HG02981 (cell line): ENCODE measurements around the gene ELOVL5.

ENCODE experiments used
- ATAC-seq: cut with Tn5 transposase; IDR thresholded peaks from one replicate; pipeline ENCODE4 v1.9.1; 2021; ENCODE audit warnings: mild to moderate bottlenecking, moderate library complexity; ENCODE audit not compliant: unreplicated experiment

ELOVL5 gene

DNA sequence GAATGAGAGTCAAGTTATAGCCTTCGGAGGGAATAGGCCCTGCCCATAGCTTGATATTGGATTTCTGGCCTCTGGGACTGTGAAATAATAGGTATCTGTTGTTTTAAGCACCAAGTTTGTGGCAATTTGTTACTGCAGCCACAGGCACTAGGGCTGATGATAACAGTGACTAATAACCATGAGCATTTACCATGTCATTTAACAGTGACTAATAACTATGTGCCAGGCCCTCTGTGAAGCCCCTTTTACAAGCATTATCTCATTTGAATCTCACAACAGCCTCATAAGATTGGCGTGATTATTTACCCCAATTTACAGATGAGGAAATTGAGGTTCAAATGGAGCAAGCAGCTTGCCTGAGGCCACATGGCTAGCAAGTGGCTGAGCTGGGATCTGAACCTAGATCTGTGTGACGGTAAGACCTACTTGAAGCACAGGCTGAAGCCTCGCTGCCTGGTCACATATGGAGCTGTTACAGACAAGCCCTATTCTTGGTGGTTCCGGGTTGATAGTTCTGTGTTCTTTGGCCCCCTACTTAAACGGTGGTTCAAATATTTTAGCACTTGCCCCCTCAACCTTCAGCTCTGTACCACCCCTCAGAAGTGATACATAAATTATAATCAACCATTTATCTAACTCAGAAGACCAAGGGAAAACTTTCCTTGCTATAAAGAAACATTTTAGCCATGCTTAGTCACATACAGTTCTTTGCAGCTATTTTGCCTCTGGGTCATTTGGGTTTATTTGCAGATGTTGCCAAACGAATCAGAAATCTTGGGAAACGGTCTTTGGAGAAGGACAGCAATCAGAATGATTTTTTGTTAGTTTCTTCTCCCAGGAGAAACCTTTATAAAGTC, 98.3 kb downstream of the ELOVL5 start:
- no peak for ATAC-seq

DNA sequence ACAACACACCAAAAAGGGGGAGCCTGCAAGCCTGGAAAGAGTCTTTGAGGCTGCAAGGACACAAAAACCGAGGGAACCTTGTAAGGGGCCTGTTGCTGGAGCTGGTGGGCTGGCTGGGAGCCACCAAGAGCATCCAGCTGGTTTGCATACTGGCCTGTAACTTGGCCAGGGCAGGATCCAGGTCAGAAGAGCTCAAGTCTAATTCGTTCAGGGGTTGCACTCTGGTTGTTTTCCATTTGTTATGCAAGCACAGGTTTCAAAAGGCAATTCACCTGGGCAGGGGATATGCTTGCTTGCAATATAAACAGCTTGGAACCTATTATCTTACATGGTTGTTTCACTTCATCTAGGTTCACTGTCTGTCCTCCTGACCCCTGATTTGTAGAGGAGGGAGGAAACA, 101.8 kb downstream of the ELOVL5 start:
- ATAC-seq, result no peak

DNA sequence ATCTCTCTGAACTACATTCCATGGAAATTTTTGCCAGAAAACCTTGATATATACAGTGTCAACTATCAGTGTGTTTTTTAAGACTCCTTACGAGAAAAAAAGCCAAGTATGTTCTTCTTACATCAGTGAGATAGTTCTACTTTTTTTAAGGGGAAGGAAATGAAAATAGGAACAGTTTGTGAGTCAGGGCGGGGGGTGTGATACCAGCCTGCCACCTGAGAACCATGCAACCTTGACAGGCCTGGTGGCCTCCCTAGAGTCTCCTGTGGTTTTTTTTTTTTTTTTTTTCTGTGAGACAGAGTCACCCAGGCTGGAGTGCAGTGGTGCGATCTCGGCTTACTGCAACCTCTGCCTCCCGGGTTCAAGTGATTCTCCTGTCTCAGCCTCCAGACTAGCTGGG, 103.8 kb downstream of the ELOVL5 start:
- ATAC-seq, result peak; percentile 80

- no peak for ATAC-seq
These were observed 104.3 kb downstream of the ELOVL5 start for GRCh38 chr6:53244399-53244931.

DNA sequence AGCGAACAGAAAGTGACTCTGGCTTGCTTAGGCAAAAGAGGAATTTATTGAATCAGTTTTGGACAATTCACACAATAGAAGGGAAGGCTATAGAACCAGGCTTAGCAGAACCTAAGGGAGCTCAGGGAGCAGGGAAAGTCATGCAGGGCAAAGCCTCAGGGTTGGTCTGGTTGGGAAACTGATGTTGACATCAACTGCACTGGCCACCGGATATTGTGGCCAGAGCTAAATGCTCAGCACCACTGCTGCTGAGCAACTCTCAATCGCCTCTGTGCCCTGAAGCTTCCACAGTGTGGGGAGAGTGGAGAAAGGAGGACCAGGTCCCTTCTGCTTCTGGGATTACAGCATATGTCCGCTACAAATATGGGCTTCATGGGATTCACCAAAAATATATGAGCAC, 106.8 kb downstream of the ELOVL5 start:
- ATAC-seq, result no peak

- no peak for ATAC-seq
These were observed 108.0 kb downstream of the ELOVL5 start for GRCh38 chr6:53240761-53241160.

DNA sequence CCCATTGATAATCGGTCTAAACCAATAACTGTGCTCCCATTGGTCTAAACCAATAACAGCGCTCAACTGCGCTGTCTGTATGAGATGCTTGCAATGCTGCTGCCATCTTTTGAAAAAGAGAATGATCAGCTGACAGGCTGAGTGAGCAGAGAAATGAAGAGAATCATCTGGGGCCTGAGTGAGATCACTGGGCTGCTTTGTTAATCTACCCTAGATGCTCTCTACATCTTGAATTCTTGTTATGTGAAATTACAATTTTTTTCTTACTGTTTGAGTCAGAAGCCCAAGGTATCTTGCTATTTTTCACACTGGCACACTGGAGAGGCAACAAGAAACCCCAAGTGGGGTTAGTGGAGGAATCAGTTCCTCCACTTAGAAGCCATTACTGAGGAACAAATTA, 108.6 kb downstream of the ELOVL5 start:
- ATAC-seq, result no peak

GRCh38 chr6:53239526-53239925, 109.2 kb downstream of the ELOVL5 start:
- peak; percentile 70 for ATAC-seq

DNA sequence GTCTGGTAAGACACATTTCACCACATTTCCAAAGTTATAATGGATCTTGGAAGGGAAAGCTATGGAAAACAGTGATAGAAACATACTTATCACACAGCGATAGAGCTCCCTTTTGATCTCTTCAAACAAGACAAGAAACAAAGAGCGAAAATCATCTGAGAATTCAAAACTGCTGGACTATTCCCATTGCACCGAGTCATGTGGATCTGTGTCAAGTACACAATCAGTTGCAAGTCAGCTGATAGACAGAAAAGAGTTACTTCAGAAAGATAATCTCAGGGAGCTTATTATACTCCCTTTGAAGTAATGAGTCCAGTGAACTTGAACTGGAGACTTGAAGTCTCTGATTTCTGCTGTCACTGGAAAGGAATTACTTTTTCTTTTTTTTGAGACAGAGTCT, 110.4 kb downstream of the ELOVL5 start:
- ATAC-seq, result no peak

GRCh38 chr6:53236241-53236640, 112.5 kb downstream of the ELOVL5 start:
- peak; percentile 33 for ATAC-seq

- no peak for ATAC-seq
These were observed 113.2 kb downstream of the ELOVL5 start for GRCh38 chr6:53235508-53235907.

DNA sequence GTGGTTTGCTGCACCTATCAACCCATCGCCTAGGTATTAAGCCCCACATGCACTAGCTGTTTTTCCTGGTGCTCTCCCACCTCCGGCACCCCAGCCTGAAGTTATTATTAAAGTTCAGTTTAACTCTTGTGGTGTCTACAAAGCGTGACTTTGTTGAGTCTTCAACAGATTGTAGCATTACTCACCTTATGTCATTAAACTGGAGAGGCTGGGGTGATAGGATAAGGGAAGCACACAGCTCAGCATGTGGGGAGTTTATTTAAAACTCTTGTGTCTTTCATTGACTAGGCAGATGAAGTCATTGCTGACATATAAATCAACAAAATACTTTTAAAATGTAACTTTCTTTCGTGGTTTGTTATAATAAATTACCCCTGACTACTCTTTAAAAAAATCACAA, 115.4 kb downstream of the ELOVL5 start:
- no peak for ATAC-seq

GRCh38 chr6:53230775-53231467, 117.8 kb downstream of the ELOVL5 start:
- no peak for ATAC-seq

DNA sequence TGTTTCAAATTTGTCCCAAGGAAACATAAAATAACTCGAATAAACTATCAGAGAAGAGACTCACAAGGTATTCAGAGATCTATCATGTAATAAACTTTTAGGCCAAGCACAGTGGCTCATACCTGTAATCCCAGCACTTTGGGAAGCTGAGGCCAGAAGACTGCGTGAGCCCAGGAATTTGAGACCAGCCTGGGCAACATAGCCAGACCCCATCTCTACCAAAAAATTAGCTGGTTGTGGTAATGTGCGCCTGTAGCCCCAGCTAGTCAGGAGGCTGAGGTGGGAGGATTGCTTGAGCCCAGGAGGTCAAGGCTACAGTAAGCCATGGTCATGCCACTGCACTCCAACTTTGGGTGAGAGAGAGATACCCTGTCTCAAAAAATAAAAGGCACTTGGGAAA, 120.9 kb downstream of the ELOVL5 start:
- no peak for ATAC-seq

DNA sequence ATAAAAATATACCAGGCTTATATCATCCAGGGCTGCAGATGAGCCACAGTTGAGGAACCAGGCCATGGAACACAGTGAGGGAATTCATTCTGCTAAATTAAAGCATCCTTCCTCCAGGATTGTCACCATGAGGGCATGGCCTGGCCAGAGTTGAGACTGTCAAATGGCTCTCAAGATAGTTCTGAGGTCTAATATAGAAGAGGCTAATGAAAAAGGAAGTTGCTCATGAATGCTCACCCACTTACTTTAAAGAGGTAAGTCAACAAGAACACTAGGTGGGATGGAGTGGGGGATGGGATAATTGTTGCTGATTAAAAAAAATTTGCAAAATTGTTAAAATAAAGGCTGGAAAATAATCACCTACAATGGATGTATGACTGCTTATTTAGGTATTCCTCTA, 128.1 kb downstream of the ELOVL5 start:
- ATAC-seq, result no peak
